Measurements from ENCODE around the gene HBA1.
"Not testable (repeated sequence)": the region's sequence is repeated elsewhere in the genome, so short reads cannot be mapped to it uniquely, and the experiment has no call there.

DNA sequence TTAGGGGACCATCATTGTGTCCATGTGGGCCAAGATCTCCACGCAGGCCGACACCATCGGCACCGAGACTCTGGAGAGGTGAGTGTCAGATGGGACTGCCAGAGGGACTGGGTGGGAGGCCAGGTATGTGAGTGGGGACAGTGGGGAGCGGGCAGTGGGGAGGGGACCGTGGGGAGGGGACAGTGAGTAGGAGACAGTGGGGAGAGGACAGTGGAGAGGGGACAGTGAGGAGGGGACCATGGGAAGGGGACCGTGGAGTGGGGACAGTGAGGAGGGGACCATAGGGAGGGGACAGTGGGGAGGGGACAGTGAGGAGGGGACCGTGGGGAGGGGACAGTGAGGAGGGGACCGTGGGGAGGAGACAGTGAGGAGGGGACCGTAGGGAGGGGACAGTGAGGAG is 13.3 kb upstream of the HBA1 start:
- TF ChIP-seq, protein P1, sequence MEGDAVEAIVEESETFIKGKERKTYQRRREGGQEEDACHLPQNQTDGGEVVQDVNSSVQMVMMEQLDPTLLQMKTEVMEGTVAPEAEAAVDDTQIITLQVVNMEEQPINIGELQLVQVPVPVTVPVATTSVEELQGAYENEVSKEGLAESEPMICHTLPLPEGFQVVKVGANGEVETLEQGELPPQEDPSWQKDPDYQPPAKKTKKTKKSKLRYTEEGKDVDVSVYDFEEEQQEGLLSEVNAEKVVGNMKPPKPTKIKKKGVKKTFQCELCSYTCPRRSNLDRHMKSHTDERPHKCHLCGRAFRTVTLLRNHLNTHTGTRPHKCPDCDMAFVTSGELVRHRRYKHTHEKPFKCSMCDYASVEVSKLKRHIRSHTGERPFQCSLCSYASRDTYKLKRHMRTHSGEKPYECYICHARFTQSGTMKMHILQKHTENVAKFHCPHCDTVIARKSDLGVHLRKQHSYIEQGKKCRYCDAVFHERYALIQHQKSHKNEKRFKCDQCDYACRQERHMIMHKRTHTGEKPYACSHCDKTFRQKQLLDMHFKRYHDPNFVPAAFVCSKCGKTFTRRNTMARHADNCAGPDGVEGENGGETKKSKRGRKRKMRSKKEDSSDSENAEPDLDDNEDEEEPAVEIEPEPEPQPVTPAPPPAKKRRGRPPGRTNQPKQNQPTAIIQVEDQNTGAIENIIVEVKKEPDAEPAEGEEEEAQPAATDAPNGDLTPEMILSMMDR (IDR thresholded peaks at IDR 0.05) = not testable (repeated sequence)
- not testable (repeated sequence) for TF ChIP-seq POLR2A (IDR thresholded peaks at IDR 0.05)

Data from tibial nerve (tissue), 3 donors.